ENCODE data around the gene AZU1.
A peak's percentile ranks its signal among the peaks of the same experiment; 100 is the strongest.

The AZU1 gene

DNA sequence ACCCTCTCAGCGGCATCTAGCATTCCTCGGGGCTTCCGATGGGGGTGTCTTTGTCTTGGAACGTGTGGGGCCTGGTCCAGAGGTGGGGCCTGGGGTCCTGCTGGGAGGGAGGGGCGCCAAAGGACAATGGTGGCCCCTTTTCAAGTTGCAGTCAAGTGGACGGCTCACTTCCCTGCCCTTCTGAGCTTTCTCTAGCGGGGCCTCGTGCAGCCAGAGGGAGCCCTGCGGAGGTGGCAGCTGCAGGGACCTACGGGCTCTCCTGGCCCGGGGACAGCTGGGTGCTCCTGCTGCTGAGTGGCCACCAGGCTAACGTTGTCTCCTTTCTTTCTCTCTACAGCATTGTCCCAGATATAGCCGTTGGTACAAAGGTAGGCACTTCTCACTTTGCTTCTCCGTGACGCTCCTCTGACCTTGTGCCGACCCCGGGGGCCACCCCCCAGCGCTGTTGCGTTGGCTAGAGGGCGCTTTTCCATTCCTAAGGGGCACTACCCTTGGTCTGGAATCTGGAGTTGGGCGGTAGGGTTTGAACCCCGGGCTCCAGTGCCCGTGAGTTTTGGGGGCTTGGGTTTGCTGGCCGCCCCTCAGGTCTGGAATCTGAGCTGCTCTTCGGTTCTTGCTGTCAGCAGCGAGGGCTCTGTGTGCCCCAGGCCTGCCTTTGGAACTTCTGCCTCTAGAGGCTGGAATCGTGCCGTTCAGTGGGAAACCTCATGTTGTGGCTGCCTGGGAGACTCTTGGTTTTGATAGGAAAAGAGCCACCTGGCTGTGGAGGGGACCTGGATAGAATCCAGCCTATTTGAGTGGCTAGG lies 28.4 kb upstream of the AZU1 start:
- Histone ChIP-seq H3K27ac (peak overlapping the region; percentile 96), H3K36me3 (ENCODE audit: control insufficient read depth, insufficient read depth, low read length) (no peaks in the 10 kb centered on the region), H3K9ac (peak overlapping the region; percentile 34), H3K79me2 (peaks cover 50% of the 10 kb centered on the region), H3K27me3 (ENCODE audit: control insufficient read depth, insufficient read depth, low read length) (no peaks in the 10 kb centered on the region), H3K4me3 (ENCODE audit: low read depth, low read length) (peak overlapping the region; percentile 72), H3K4me1 (peaks cover 39% of the 10 kb centered on the region), H2AFZ (no peak overlapping the region), H3K4me2 (ENCODE audit: low read length) (peak overlapping the region; percentile 75), H3K9me3 (ENCODE audit: control insufficient read depth, low read length) (no peaks in the 10 kb centered on the region)
- TF ChIP-seq, protein P1, sequence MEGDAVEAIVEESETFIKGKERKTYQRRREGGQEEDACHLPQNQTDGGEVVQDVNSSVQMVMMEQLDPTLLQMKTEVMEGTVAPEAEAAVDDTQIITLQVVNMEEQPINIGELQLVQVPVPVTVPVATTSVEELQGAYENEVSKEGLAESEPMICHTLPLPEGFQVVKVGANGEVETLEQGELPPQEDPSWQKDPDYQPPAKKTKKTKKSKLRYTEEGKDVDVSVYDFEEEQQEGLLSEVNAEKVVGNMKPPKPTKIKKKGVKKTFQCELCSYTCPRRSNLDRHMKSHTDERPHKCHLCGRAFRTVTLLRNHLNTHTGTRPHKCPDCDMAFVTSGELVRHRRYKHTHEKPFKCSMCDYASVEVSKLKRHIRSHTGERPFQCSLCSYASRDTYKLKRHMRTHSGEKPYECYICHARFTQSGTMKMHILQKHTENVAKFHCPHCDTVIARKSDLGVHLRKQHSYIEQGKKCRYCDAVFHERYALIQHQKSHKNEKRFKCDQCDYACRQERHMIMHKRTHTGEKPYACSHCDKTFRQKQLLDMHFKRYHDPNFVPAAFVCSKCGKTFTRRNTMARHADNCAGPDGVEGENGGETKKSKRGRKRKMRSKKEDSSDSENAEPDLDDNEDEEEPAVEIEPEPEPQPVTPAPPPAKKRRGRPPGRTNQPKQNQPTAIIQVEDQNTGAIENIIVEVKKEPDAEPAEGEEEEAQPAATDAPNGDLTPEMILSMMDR (IDR thresholded peaks at IDR 0.05) = no peak

DNA sequence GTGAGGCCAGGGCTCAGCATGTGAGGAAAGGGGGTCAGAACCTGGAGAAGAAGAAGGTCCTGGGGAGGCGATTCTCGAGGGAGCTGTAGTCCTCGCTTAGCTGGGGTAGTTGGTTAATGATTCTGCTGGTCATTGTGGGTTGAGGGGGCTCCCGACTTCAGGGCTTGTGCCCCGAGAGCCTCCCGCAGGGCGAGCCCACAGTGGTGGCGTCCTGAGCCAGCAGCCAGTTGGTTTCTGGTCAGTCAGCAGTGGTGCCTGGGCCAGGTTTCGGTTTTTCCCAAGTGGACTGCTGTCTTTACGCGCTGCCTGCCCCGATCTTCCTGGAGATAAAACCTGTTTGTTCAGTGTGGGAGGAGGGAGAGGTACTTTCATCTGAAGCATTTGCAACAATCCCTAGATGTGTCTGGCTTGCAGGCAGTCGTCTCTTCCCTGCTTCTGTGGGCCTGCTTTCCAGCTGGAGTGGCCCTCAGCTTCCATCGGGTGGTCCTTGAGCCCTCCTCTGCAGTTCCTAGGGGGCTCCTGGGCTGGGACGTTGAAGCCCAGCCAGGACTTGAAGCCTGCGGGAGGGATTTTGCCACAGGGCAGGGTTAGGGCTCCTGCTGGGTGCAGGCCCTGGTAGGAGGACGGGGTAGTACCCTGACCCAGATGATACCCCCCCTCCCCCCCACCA lies 27.1 kb upstream of the AZU1 start:
- peak overlapping the region; percentile 96 for H3K27ac ChIP-seq
- peak overlapping the region; percentile 51 for H3K4me3 ChIP-seq (ENCODE audit: low read depth, low read length)
- H2AFZ ChIP-seq = no peak overlapping the region
- peaks cover 63% of the 10 kb centered on the region for H3K79me2 ChIP-seq
- H3K27me3 ChIP-seq (ENCODE audit: control insufficient read depth, insufficient read depth, low read length) = no peaks in the 10 kb centered on the region
- peak overlapping the region; percentile 75 for H3K4me2 ChIP-seq (ENCODE audit: low read length)
- peak overlapping the region; percentile 49 for H3K9ac ChIP-seq
- peaks cover 39% of the 10 kb centered on the region for H3K4me1 ChIP-seq
- no peaks in the 10 kb centered on the region for H3K9me3 ChIP-seq (ENCODE audit: control insufficient read depth, low read length)
- TF ChIP-seq, protein P1 (IDR thresholded peaks at IDR 0.05) = no peak
- no peaks in the 10 kb centered on the region for H3K36me3 ChIP-seq (ENCODE audit: control insufficient read depth, insufficient read depth, low read length)

DNA sequence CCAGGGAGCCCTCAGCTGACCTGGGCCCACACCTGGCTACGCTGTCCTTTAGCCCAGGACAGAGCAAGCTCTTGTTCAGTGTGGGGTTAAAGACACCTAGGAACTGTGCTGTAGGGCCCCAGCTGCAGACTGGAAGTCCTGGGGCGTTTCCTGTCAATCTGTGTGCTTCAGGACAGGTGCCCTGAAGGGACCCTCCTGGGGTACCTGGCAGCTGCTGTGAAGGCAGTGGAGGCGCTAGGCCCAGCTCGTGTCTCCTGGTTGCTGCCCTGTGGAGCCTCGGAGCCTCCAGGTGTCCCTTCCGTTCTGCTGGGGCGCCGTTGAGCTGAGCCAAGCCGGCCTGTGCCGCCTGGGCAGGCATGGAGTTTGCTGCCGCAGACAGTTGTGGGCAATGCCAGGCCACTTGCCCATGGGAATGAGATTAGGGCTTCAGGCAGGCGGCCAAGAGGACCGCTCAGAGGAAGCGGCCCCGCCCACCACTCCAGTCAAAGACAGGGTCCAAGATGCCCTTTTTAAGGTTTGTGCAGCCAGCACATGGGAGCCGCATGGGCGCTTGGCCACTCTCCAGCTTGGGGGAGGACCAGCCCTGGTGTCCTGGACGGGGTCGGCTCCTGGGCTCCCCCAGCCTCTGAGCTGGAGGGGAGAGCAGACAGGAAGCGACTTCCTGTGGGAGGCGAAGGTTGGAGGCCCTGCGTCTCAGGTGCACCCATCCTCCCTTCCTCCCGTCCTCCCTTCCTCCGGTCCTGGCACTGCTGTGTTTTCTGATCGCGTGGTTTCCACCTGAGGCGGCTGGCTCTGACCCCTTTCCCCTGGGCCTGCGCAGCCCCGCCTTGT lies 26.4 kb upstream of the AZU1 start:
- peaks cover 68% of the 10 kb centered on the region for H3K79me2 ChIP-seq
- H3K4me3 ChIP-seq (ENCODE audit: low read depth, low read length) = peak overlapping the region; percentile 51
- peak overlapping the region; percentile 75 for H3K4me2 ChIP-seq (ENCODE audit: low read length)
- H3K36me3 ChIP-seq (ENCODE audit: control insufficient read depth, insufficient read depth, low read length) = no peaks in the 10 kb centered on the region
- no peaks in the 10 kb centered on the region for H3K9me3 ChIP-seq (ENCODE audit: control insufficient read depth, low read length)
- H3K9ac ChIP-seq = no peak overlapping the region
- peaks cover 39% of the 10 kb centered on the region for H3K4me1 ChIP-seq
- no peaks in the 10 kb centered on the region for H3K27me3 ChIP-seq (ENCODE audit: control insufficient read depth, insufficient read depth, low read length)
- peak overlapping the region; percentile 96 for H3K27ac ChIP-seq
- no peak overlapping the region for H2AFZ ChIP-seq
- TF ChIP-seq, protein P1 (IDR thresholded peaks at IDR 0.05) = no peak

DNA sequence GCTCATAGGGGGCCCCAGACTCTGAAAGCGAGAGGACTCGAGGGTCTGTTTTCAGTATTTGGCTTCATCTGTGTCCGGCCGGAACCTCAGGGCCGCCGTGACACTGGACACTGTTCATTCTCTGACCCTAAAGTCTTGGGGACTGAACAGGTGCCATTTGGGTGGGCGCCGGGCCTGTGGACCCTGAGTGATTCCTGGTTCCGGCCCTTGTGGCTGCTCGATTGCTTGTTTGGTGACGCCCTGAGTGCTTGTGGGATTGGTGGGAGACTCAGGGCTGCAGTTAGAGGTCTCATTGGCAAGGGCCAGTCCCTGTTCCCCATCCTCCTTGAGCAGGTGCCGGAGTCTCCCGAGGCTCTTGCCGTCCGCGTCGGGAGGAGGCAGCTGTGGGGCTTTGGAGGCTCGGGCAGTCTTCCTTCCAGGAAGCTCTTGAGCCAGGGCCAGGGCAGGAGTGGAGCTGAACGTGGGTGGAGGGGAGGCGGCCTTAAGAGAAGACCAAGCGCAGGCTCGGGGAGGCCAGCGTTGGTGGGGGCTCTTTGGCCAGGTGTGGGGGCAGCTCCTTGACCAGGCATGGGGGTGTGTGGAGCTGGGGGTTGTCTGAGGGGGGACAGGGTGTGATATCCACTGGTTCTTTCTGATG lies 25.7 kb upstream of the AZU1 start:
- Histone ChIP-seq H3K27me3 (ENCODE audit: control insufficient read depth, insufficient read depth, low read length) (no peaks in the 10 kb centered on the region), H3K4me1 (peaks cover 39% of the 10 kb centered on the region), H3K36me3 (ENCODE audit: control insufficient read depth, insufficient read depth, low read length) (no peaks in the 10 kb centered on the region), H3K27ac (peak overlapping the region; percentile 96), H3K9me3 (ENCODE audit: control insufficient read depth, low read length) (no peaks in the 10 kb centered on the region), H3K4me2 (ENCODE audit: low read length) (peak overlapping the region; percentile 75), H2AFZ (no peak overlapping the region), H3K79me2 (peaks cover 75% of the 10 kb centered on the region), H3K4me3 (ENCODE audit: low read depth, low read length) (peak overlapping the region; percentile 51), H3K9ac (no peak overlapping the region)
- TF ChIP-seq, protein P1 (IDR thresholded peaks at IDR 0.05) = no peak
